IMR-90 (cell line): ENCODE data around the gene AMN. TPM values are rescaled to one million over a fixed set of nuclear protein-coding genes. Genes with fewer than 3 reads are reported as not detected.
A peak's percentile ranks its signal among the peaks of the same experiment; 100 is the strongest.

Experiments
- ATAC-seq: fragments of 200-7000 bp; cut with Tn5 transposase; 2 replicates; pipeline ENCODE4 v1.9.1; 2020; ENCODE audit warnings: low read depth, mild to moderate bottlenecking, moderate library complexity
- BruUV-seq: library from RNA; stranded (reverse); fragments of 400-500 nt; replicated peaks from 2 replicates; lab custom pipeline; 2021; lab: Mats Ljungman, UMichigan
- CTCF ChIA-PET: fragments of 300-600 bp; formaldehyde crosslinking; extraction: SDS; loops from one replicate; lab custom pipeline; 2021; ENCODE audit warnings: antibody characterized with exemption; lab: Yijun Ruan, JAX
- POLR2A ChIA-PET: fragments of 300-600 bp; sonication (Branson Sonifier 250); formaldehyde crosslinking; loops from one replicate; lab custom pipeline; 2022; ENCODE audit warnings: antibody characterized with exemption; ENCODE audit not compliant: unreplicated experiment; lab: Charles Lee
- DNase-seq: peaks from one replicate; pipeline ENCODE4 v3.0.0; 2013
- H2AFZ ChIP-seq: replicated peaks from 2 replicates; pipeline ENCODE3; 2013; ENCODE audit warnings: low read length, mild to moderate bottlenecking; ENCODE audit not compliant: poor library complexity
- H2AK5ac ChIP-seq: 2 replicates; pipeline ENCODE4 v1.6.1; 2013; ENCODE audit warnings: low read depth, low read length, inconsistent platforms
- H2AK9ac ChIP-seq: replicated peaks from 2 replicates; pipeline ENCODE3; 2013; ENCODE audit warnings: mild to moderate bottlenecking, low read depth, low read length, moderate library complexity; ENCODE audit not compliant: poor library complexity
- H2BK120ac ChIP-seq: 2 replicates; pipeline ENCODE4 v1.6.1; 2013; ENCODE audit warnings: low read depth, low read length, inconsistent platforms
- H2BK15ac ChIP-seq: 3 replicates; pipeline ENCODE4 v1.6.1; 2013; ENCODE audit warnings: low read depth, low read length, inconsistent platforms
- H2BK20ac ChIP-seq: 2 replicates; pipeline ENCODE4 v1.6.1; 2013; ENCODE audit warnings: low read depth, mild to moderate bottlenecking, inconsistent platforms, low read length, moderate library complexity
- H2BK5ac ChIP-seq: 2 replicates; pipeline ENCODE4 v1.6.1; 2013; ENCODE audit warnings: mild to moderate bottlenecking, low read depth, low read length, inconsistent platforms; ENCODE audit not compliant: poor library complexity, severe bottlenecking
- H3K14ac ChIP-seq: replicated peaks from 2 replicates; pipeline ENCODE4 v1.6.1; 2013; ENCODE audit warnings: low read depth, low read length, inconsistent platforms
- H3K18ac ChIP-seq: 2 replicates; pipeline ENCODE4 v1.6.1; 2013; ENCODE audit warnings: low read depth, low read length, control low read depth
- H3K23ac ChIP-seq: 2 replicates; pipeline ENCODE4 v1.6.1; 2013; ENCODE audit warnings: low read depth, low read length, inconsistent platforms
- H3K27ac ChIP-seq: 2 replicates; pipeline ENCODE4 v1.5.1; 2013; ENCODE audit warnings: mild to moderate bottlenecking, control low read depth, low read length; ENCODE audit not compliant: insufficient read depth
- H3K27me3 ChIP-seq: 2 replicates; pipeline ENCODE4 v1.6.1; 2013; ENCODE audit warnings: low read length; ENCODE audit not compliant: control insufficient read depth, insufficient read depth
- H3K36me3 ChIP-seq: 2 replicates; pipeline ENCODE4 v1.6.1; 2013; ENCODE audit warnings: low read length, mixed read lengths; ENCODE audit not compliant: control insufficient read depth, insufficient read depth
- H3K4ac ChIP-seq: 2 replicates; pipeline ENCODE4 v1.6.1; 2013; ENCODE audit warnings: low read depth, low read length, inconsistent platforms
- H3K4me1 ChIP-seq: 2 replicates; pipeline ENCODE4 v1.6.1; 2013; ENCODE audit warnings: low read length, mixed read lengths; ENCODE audit not compliant: control insufficient read depth, insufficient read depth
- H3K4me2 ChIP-seq: 2 replicates; pipeline ENCODE4 v1.6.1; 2013; ENCODE audit warnings: low read depth, mild to moderate bottlenecking, control low read depth, low read length, moderate library complexity
- H3K4me3 ChIP-seq: 2 replicates; pipeline ENCODE4 v1.5.1; 2013; ENCODE audit warnings: low read depth, mild to moderate bottlenecking, control low read depth, low read length, moderate library complexity; ENCODE audit not compliant: insufficient read depth
- H3K56ac ChIP-seq: 2 replicates; pipeline ENCODE4 v1.6.1; 2013; ENCODE audit warnings: low read length, inconsistent platforms; ENCODE audit not compliant: insufficient read depth; ENCODE audit errors: extremely low read depth
- H3K79me1 ChIP-seq, 2 experiments: 2 replicates each; pipeline ENCODE4 v1.6.1; 2013; ENCODE audit warnings: low read length in 2 of 2, inconsistent platforms in 1 of 2, low read depth in 1 of 2
- H3K9ac ChIP-seq: 2 replicates; pipeline ENCODE4 v1.6.1; 2013; ENCODE audit warnings: low read depth, low read length, control low read depth
- H3K9me1 ChIP-seq: 2 replicates; pipeline ENCODE4 v1.6.1; 2013; ENCODE audit warnings: low read length, inconsistent platforms; ENCODE audit not compliant: insufficient read depth
- H3K9me3 ChIP-seq: 2 replicates; pipeline ENCODE4 v1.6.1; 2013; ENCODE audit warnings: low read length; ENCODE audit not compliant: control insufficient read depth, insufficient read depth
- H4K20me1 ChIP-seq: 2 replicates; pipeline ENCODE4 v1.6.1; 2013; ENCODE audit warnings: low read length, inconsistent platforms; ENCODE audit not compliant: insufficient read depth
- H4K5ac ChIP-seq: 2 replicates; pipeline ENCODE4 v1.6.1; 2013; ENCODE audit warnings: mild to moderate bottlenecking, low read depth, low read length, control low read depth
- H4K8ac ChIP-seq, 2 experiments: 2 replicates each; pipeline ENCODE4 v1.6.1; 2013; ENCODE audit warnings: low read depth in 2 of 2, low read length in 2 of 2, control low read depth in 1 of 2, inconsistent platforms in 1 of 2
- H4K91ac ChIP-seq: 2 replicates; pipeline ENCODE4 v1.6.1; 2013; ENCODE audit warnings: low read depth, low read length, inconsistent platforms; ENCODE audit not compliant: insufficient read depth
- BHLHE40 ChIP-seq: fragments of 150-350 bp; IDR thresholded peaks from 2 replicates; pipeline ENCODE4 v1.6.1; 2016; ENCODE audit warnings: mild to moderate bottlenecking, low read depth, low read length
- CEBPB ChIP-seq: IDR thresholded peaks from 2 replicates; pipeline ENCODE4 v1.6.1; 2012; ENCODE audit warnings: low read depth, low read length, improper control_type of control experiment
- CHD1 ChIP-seq: IDR thresholded peaks from 2 replicates; pipeline ENCODE4 v1.6.1; 2012; ENCODE audit warnings: low read depth, low read length, improper control_type of control experiment
- FOS ChIP-seq: fragments of 150-350 bp; IDR thresholded peaks from 2 replicates; pipeline ENCODE4 v1.6.1; 2016; ENCODE audit warnings: low read depth, low read length
- MAFK ChIP-seq: IDR thresholded peaks from 2 replicates; pipeline ENCODE4 v1.6.1; 2012; ENCODE audit warnings: low read depth, low read length, improper control_type of control experiment
- MAZ ChIP-seq: IDR thresholded peaks from 2 replicates; pipeline ENCODE4 v1.6.1; 2012; ENCODE audit warnings: low read depth, mild to moderate bottlenecking, low read length, improper control_type of control experiment, moderate library complexity, borderline replicate concordance
- MXI1 ChIP-seq: IDR thresholded peaks from 2 replicates; pipeline ENCODE4 v1.6.1; 2012; ENCODE audit warnings: low read depth, mild to moderate bottlenecking, low read length, moderate library complexity, borderline replicate concordance
- NFE2L2 ChIP-seq: fragments of 150-350 bp; IDR thresholded peaks from 2 replicates; pipeline ENCODE4 v1.6.1; 2016; ENCODE audit warnings: low read depth, mild to moderate bottlenecking, low read length
- POLR2A ChIP-seq: IDR thresholded peaks from 2 replicates; pipeline ENCODE4 v1.6.1; 2012; ENCODE audit warnings: mild to moderate bottlenecking, low read depth, low read length
- RAD21 ChIP-seq: IDR thresholded peaks from 2 replicates; pipeline ENCODE4 v1.6.1; 2012; ENCODE audit warnings: low read length, improper control_type of control experiment
- RCOR1 ChIP-seq: IDR thresholded peaks from 2 replicates; pipeline ENCODE4 v1.6.1; 2012; ENCODE audit warnings: mild to moderate bottlenecking, low read length, improper control_type of control experiment; ENCODE audit not compliant: insufficient replicate concordance
- RFX5 ChIP-seq: IDR thresholded peaks from 2 replicates; pipeline ENCODE4 v1.8.0; 2012; ENCODE audit warnings: low read depth, mild to moderate bottlenecking, low read length, moderate library complexity
- SMC3 ChIP-seq: fragments of 150-350 bp; IDR thresholded peaks from 2 replicates; pipeline ENCODE4 v1.6.1; 2016; ENCODE audit warnings: low read depth, mild to moderate bottlenecking, antibody characterized with exemption, low read length, moderate library complexity
- USF2 ChIP-seq: fragments of 150-350 bp; IDR thresholded peaks from 2 replicates; pipeline ENCODE4 v1.6.1; 2017; ENCODE audit warnings: mild to moderate bottlenecking, antibody characterized with exemption, low read length, low read depth
- WGBS, 2 experiments: methylation state at CpG; one replicate each; pipeline versions ENCODE4 v1.1.5 to v1.1.7; 2013; ENCODE audit warnings: missing lambda C conversion rate in 2 of 2; ENCODE audit not compliant: insufficient read length in 1 of 2; ENCODE audit errors: extremely low coverage in 2 of 2; 5-methylcytosine and 5-hydroxymethylcytosine counted together
- dilution Hi-C: fragments of 300-500 bp; cut with HindIII; formaldehyde crosslinking; loops from one replicate; pipeline ENCODE4 v1.14.3; 2018; ENCODE audit warnings: low sequenced_read_pairs; ENCODE audit not compliant: unreplicated experiment
- in situ Hi-C: fragments of 300-500 bp; cut with MboI; formaldehyde crosslinking; loops from 3 replicates; pipeline ENCODE4 v1.14.3; 2019; ENCODE audit warnings: low sequenced_read_pairs, inconsistent platforms, mixed read lengths
- intact Hi-C: fragments of 100-400 bp; cut with micrococcal nuclease; formaldehyde crosslinking; loops from 2 replicates; pipeline ENCODE4 v1.10.0; 2022
- polyA plus RNA-seq, 3 experiments: library from polyadenylated mRNA; depleted of rRNA; stranded (reverse); fragments of >200 nt; gene quantifications; 2 replicates each; pipeline ENCODE4 v1.2.3, GENCODE V29; 2012; ENCODE audit warnings: low replicate concordance in 1 of 3
- total RNA-seq: library from RNA; depleted of rRNA; stranded (reverse); fragments of >200 nt; gene quantifications from 2 replicates; pipeline ENCODE4 v1.2.3, GENCODE V29; 2012
- TF ChIP-seq, protein P1 (sequence below): fragments of 150-350 bp; IDR thresholded peaks from 2 replicates; pipeline ENCODE4 v1.6.1; 2016; ENCODE audit warnings: low read depth, mild to moderate bottlenecking, low read length, moderate library complexity, borderline replicate concordance

The AMN gene
- total and polyA plus RNA-seq, 2 of the 4 experiments (the other 2 are of a cell fraction): under 0.01 to 0.24 TPM

DNA sequence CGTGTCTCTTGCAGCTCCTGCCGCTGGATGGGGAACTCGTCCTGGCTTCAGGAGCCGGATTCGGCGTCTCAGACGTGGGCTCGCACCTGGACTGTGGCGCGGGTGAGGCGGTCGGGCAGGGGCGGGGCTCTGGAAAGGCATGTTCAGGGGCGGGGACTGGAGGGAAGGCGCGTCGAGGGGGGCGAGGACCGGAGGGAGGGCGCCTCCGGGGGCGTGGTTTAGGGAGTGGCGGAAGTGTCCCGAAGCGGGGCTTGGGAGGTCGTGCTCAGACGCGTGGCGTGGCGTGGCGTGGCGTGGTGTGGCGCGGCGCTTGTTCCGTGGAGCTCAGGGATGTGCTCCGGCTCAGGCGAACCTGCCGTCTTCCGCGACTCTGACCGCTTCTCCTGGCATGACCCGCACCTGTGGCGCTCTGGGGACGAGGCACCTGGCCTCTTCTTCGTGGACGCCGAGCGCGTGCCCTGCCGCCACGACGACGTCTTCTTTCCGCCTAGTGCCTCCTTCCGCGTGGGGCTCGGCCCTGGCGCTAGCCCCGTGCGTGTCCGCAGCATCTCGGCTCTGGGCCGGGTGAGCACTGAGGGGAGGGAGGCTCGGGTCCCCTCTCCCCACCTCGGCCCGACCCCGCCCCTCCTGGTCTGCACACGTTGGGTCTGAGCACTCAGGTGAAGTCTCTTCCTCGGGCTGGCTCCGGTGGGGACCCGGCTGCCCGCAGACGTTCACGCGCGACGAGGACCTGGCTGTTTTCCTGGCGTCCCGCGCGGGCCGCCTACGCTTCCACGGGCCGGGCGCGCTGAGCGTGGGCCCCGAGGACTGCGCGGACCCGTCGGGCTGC lies 6.2 kb downstream of the AMN start:
- Histone ChIP-seq H3K36me3 (peaks cover 18% of the 10 kb centered on the region), H3K23ac (peak overlapping the region; percentile 15; the same call in 1 of the 2 replicates), H4K91ac (no peak overlapping the region), H3K4me1 (peaks cover 13% of the 10 kb centered on the region), H2BK15ac (no peak overlapping the region), H4K5ac (no peak overlapping the region), H3K4ac (no peak overlapping the region), H3K4me2 (peak overlapping the region; percentile 90), H3K9me3 (0 out of 2 replicates have a peak, but pooled peaks cover 5% of the 10 kb centered on the region), H2AK5ac (no peak overlapping the region), H2BK5ac (no peak overlapping the region), H3K14ac (no peak overlapping the region), H2AFZ (peak overlapping the region; percentile 80), H2BK120ac (no peak overlapping the region), H3K79me1 (no peaks in the 10 kb centered on the region), H4K20me1 (peaks cover 14% of the 10 kb centered on the region), H3K18ac (no peak overlapping the region), H3K27ac (no peak overlapping the region), H3K9me1 (0 out of 2 replicates have a peak, but pooled peaks cover 5% of the 10 kb centered on the region), H2AK9ac (peak overlapping the region; percentile 90), H3K4me3 (peak overlapping the region; percentile 42), H2BK20ac (no peak overlapping the region), H4K8ac (no peak overlapping the region), H3K56ac (no peak overlapping the region), H3K9ac (no peak overlapping the region), H3K27me3 (peaks cover 66% of the 10 kb centered on the region)
- DNase-seq: peak; percentile 5
- POLR2A ChIA-PET: no interaction called here
- dilution Hi-C loops (no loop called here), in situ Hi-C loops (no loop called here), intact Hi-C loops (no loop called here)
- WGBS, 2 experiments: 2% methylated on average over 21 of the region's 94 CpGs; no CpG with 5 or more reads in 1 of the 2 experiments
- peak; percentile 31 for ATAC-seq
- BruUV-seq: no TSS peak
- CTCF ChIA-PET: no interaction called here
- TF ChIP-seq CHD1 (no peak), CEBPB (no peak), USF2 (no peak), MAFK (no peak), RAD21 (no peak), MXI1 (no peak), POLR2A (no peak), FOS (no peak), MAZ (no peak), SMC3 (no peak), RCOR1 (no peak), BHLHE40 (no peak), NFE2L2 (no peak), RFX5 (no peak)
- TF ChIP-seq, protein P1, sequence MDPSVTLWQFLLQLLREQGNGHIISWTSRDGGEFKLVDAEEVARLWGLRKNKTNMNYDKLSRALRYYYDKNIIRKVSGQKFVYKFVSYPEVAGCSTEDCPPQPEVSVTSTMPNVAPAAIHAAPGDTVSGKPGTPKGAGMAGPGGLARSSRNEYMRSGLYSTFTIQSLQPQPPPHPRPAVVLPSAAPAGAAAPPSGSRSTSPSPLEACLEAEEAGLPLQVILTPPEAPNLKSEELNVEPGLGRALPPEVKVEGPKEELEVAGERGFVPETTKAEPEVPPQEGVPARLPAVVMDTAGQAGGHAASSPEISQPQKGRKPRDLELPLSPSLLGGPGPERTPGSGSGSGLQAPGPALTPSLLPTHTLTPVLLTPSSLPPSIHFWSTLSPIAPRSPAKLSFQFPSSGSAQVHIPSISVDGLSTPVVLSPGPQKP: no peak
